Endodermal cell (in vitro differentiated cells): ENCODE results near the gene BIRC5. TPM values are rescaled to one million over a fixed set of nuclear protein-coding genes. Genes with fewer than 3 reads are reported as not detected.
A peak's percentile ranks its signal among the peaks of the same experiment; 100 is the strongest.

Experiments
- DNase-seq: peaks from one replicate; pipeline ENCODE4 v3.0.0-alpha.2; 2017
- H3K27ac ChIP-seq: 2 replicates; pipeline ENCODE4 v1.5.1; 2013; ENCODE audit warnings: mild to moderate bottlenecking, low read depth, low read length, moderate library complexity
- H3K27me3 ChIP-seq: 2 replicates; pipeline ENCODE4 v1.6.1; 2013; ENCODE audit warnings: mild to moderate bottlenecking, low read length, moderate library complexity; ENCODE audit not compliant: insufficient read depth, control insufficient read depth, poor library complexity, severe bottlenecking
- H3K36me3 ChIP-seq: 2 replicates; pipeline ENCODE4 v1.7.0; 2013; ENCODE audit warnings: mild to moderate bottlenecking, low read length, moderate library complexity; ENCODE audit not compliant: control insufficient read depth, insufficient read depth
- H3K4me1 ChIP-seq: one replicate; pipeline ENCODE4 v1.7.0; 2013; ENCODE audit warnings: low read length; ENCODE audit not compliant: control insufficient read depth, insufficient read depth
- H3K4me3 ChIP-seq: 2 replicates; pipeline ENCODE4 v1.5.1; 2013; ENCODE audit warnings: mild to moderate bottlenecking, low read length, moderate library complexity
- H3K9ac ChIP-seq: 2 replicates; pipeline ENCODE4 v1.6.1; 2013; ENCODE audit warnings: mild to moderate bottlenecking, low read length, moderate library complexity; ENCODE audit not compliant: poor library complexity, severe bottlenecking; ENCODE audit errors: extremely low read depth
- H3K9me3 ChIP-seq: 2 replicates; pipeline ENCODE4 v1.6.1; 2013; ENCODE audit warnings: mild to moderate bottlenecking, low read length, moderate library complexity; ENCODE audit not compliant: control insufficient read depth
- H3K27ac Mint-ChIP-seq: 2 replicates; pipeline ENCODE4 v1.8.0; 2020; ENCODE audit warnings: mixed read lengths
- H3K27me3 Mint-ChIP-seq: 2 replicates; pipeline ENCODE4 v1.8.0; 2021; ENCODE audit warnings: mild to moderate bottlenecking, mixed read lengths; ENCODE audit not compliant: insufficient read depth
- H3K36me3 Mint-ChIP-seq: 2 replicates; pipeline ENCODE4 v1.8.0; 2020; ENCODE audit warnings: low read depth, mixed read lengths
- H3K4me1 Mint-ChIP-seq: 2 replicates; pipeline ENCODE4 v1.8.0; 2020; ENCODE audit warnings: mixed read lengths
- H3K4me3 Mint-ChIP-seq: 2 replicates; pipeline ENCODE4 v1.8.0; 2020; ENCODE audit warnings: mild to moderate bottlenecking, moderate library complexity, mixed read lengths
- H3K9me3 Mint-ChIP-seq: 2 replicates; pipeline ENCODE4 v1.8.0; 2020; ENCODE audit warnings: mild to moderate bottlenecking, mixed read lengths
- WGBS, 2 experiments: methylation state at CpG; one replicate each; pipeline versions ENCODE4 v1.1.5 to v1.1.7; 2013; ENCODE audit warnings: missing lambda C conversion rate in 2 of 2, mixed read lengths in 1 of 2; ENCODE audit not compliant: insufficient coverage in 1 of 2, insufficient read length in 1 of 2; 5-methylcytosine and 5-hydroxymethylcytosine counted together
- total RNA-seq, 2 donors: library from RNA; stranded (reverse); fragmentation: NEBNext Ultra II Directional in 1 of 2; extraction: Animal tissue kit (Norgen Biotek cat#: 25700) in 1 of 2; gene quantifications; 2 replicates in 1 of 2; 3 replicates in 1 of 2; pipeline ENCODE4 v1.2.1, GENCODE V29; 2021
- TF ChIP-seq, protein P1 (sequence below): fragments of 200-600 bp; sonication (generic); conservative IDR thresholded peaks from 2 replicates; pipeline ENCODE4 v1.5.0; 2021; ENCODE audit warnings: antibody characterized with exemption, mild to moderate bottlenecking

Gene BIRC5
- total RNA-seq, 2 donors from 2014 or later, result 59.7 to 89.6 TPM

DNA sequence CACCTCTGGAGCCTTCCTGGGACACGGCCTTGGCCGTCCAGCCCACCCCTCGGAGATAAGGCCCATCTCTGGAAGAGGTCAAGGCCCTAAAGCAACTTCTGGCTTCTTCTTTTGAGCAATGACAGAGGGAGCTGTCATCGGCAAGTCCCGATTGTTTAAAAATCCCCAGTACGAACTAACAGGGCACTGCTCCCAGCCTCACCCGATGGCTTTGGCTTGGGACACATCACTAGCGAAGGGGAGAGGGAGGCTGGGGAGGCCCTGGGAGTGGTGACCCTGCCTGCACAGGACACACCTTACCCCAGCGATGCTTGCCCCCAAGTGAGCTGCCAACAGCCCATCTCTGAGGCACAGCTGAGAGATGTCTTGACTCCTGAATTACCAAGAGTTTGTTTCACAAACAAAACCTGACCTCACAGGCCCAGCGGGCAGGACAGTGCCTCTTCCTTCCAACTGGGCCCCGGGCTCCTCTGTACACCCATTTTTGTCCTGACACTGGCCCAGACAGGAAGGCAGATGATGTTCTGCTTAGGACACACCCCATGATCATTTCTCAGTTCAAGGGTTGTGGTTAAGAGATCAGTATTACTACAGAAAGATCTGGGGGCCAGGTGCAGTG lies 40.8 kb upstream of the BIRC5 start:
- Mint-ChIP-seq H3K4me1 (peaks cover 20% of the 10 kb centered on the region), H3K27ac (peak overlapping the region; percentile 55), H3K36me3 (peaks cover 22% of the 10 kb centered on the region), H3K27me3 (no peaks in the 10 kb centered on the region), H3K4me3 (no peak overlapping the region), H3K9me3 (no peaks in the 10 kb centered on the region)
- Histone ChIP-seq H3K9me3 (no peaks in the 10 kb centered on the region), H3K27ac (no peak overlapping the region), H3K4me3 (no peak overlapping the region), H3K27me3 (no peaks in the 10 kb centered on the region), H3K36me3 (peaks cover 41% of the 10 kb centered on the region), H3K4me1 (peaks cover 4% of the 10 kb centered on the region), H3K9ac (no peak overlapping the region)
- WGBS, 2 experiments, result 90 to 91% methylated on average over 9 to 11 of the region's 11 CpGs
- TF ChIP-seq, protein P1, sequence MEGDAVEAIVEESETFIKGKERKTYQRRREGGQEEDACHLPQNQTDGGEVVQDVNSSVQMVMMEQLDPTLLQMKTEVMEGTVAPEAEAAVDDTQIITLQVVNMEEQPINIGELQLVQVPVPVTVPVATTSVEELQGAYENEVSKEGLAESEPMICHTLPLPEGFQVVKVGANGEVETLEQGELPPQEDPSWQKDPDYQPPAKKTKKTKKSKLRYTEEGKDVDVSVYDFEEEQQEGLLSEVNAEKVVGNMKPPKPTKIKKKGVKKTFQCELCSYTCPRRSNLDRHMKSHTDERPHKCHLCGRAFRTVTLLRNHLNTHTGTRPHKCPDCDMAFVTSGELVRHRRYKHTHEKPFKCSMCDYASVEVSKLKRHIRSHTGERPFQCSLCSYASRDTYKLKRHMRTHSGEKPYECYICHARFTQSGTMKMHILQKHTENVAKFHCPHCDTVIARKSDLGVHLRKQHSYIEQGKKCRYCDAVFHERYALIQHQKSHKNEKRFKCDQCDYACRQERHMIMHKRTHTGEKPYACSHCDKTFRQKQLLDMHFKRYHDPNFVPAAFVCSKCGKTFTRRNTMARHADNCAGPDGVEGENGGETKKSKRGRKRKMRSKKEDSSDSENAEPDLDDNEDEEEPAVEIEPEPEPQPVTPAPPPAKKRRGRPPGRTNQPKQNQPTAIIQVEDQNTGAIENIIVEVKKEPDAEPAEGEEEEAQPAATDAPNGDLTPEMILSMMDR, result no peak
- no peak for DNase-seq

GRCh38 chr17:78174346-78174869 lies 39.6 kb upstream of the BIRC5 start:
- Histone ChIP-seq H3K4me1 (peaks cover 4% of the 10 kb centered on the region), H3K27me3 (no peaks in the 10 kb centered on the region), H3K36me3 (peaks cover 53% of the 10 kb centered on the region), H3K9me3 (no peaks in the 10 kb centered on the region), H3K9ac (no peak overlapping the region), H3K4me3 (no peak overlapping the region), H3K27ac (no peak overlapping the region)
- H3K9me3 Mint-ChIP-seq, result no peaks in the 10 kb centered on the region
- TF ChIP-seq, protein P1, result no peak
- H3K27me3 Mint-ChIP-seq, result no peaks in the 10 kb centered on the region
- no peak for DNase-seq
- H3K36me3 Mint-ChIP-seq, result peaks cover 34% of the 10 kb centered on the region
- no peak overlapping the region for H3K4me3 Mint-ChIP-seq
- H3K4me1 Mint-ChIP-seq, result peaks cover 20% of the 10 kb centered on the region
- WGBS, 2 experiments, result 95 to 98% methylated on average over 11 to 15 of the region's 15 CpGs
- H3K27ac Mint-ChIP-seq, result no peak overlapping the region

GRCh38 chr17:78174870-78175642 lies 39.0 kb upstream of the BIRC5 start:
- no peak overlapping the region for H3K27ac ChIP-seq
- Mint-ChIP-seq H3K27me3 (no peaks in the 10 kb centered on the region), H3K4me1 (peaks cover 20% of the 10 kb centered on the region), H3K4me3 (no peak overlapping the region), H3K27ac (peak overlapping the region; percentile 75), H3K9me3 (no peaks in the 10 kb centered on the region), H3K36me3 (peaks cover 41% of the 10 kb centered on the region)
- H3K36me3 ChIP-seq, result peaks cover 59% of the 10 kb centered on the region
- H3K4me3 ChIP-seq, result no peak overlapping the region
- peaks cover 4% of the 10 kb centered on the region for H3K4me1 ChIP-seq
- DNase-seq, result peak; percentile 91
- no peak overlapping the region for H3K9ac ChIP-seq
- H3K27me3 ChIP-seq, result no peaks in the 10 kb centered on the region
- no peaks in the 10 kb centered on the region for H3K9me3 ChIP-seq
- 93% methylated on average over 15 to 28 of the region's 28 CpGs for WGBS, 2 experiments
- TF ChIP-seq, protein P1, result peak; percentile 74
